HEK293T (cell line): ENCODE results near the gene SFMBT1.

Source experiments
- CTCF ChIA-PET: fragments of 350-600 bp; formaldehyde crosslinking; extraction: SDS; loops from one replicate; lab custom pipeline; 2021; ENCODE audit warnings: antibody characterized with exemption, inconsistent platforms; lab: Yijun Ruan, JAX
- POLR2A ChIA-PET: fragments of 350-600 bp; formaldehyde crosslinking; extraction: SDS; loops from one replicate; lab custom pipeline; 2020; ENCODE audit warnings: antibody characterized with exemption, inconsistent platforms; lab: Yijun Ruan, JAX
- DNase-seq: peaks from one replicate; pipeline ENCODE4 v3.0.0; 2012; ENCODE audit warnings: mixed read lengths; ENCODE audit errors: extremely low spot score
- ARNT ChIP-seq: fragments of 450-650 bp; IDR thresholded peaks from 2 replicates; pipeline ENCODE4 v1.6.1; 2017; ENCODE audit warnings: mild to moderate bottlenecking
- BHLHE40 ChIP-seq: fragments of 450-650 bp; IDR thresholded peaks from 2 replicates; pipeline ENCODE4 v1.6.1; 2016; ENCODE audit warnings: mild to moderate bottlenecking, moderate library complexity, borderline replicate concordance
- CTBP1 ChIP-seq: fragments of 450-650 bp; IDR thresholded peaks from 2 replicates; pipeline ENCODE4 v1.6.1; 2016; ENCODE audit warnings: borderline replicate concordance
- ELF4 ChIP-seq: fragments of 450-650 bp; IDR thresholded peaks from 2 replicates; pipeline ENCODE4 v1.6.1; 2017; ENCODE audit warnings: antibody characterized with exemption
- FOXA1 ChIP-seq: fragments of 450-650 bp; IDR thresholded peaks from 2 replicates; pipeline ENCODE4 v1.6.1; 2016; ENCODE audit warnings: mild to moderate bottlenecking
- FOXK2 ChIP-seq: fragments of 450-650 bp; IDR thresholded peaks from 2 replicates; pipeline ENCODE4 v1.6.1; 2016; ENCODE audit warnings: mild to moderate bottlenecking
- FOXM1 ChIP-seq: fragments of 450-650 bp; IDR thresholded peaks from 2 replicates; pipeline ENCODE4 v1.6.1; 2017; ENCODE audit warnings: mild to moderate bottlenecking, borderline replicate concordance
- HDGF ChIP-seq: fragments of 450-650 bp; IDR thresholded peaks from 2 replicates; pipeline ENCODE4 v1.6.1; 2017; ENCODE audit warnings: antibody characterized with exemption, borderline replicate concordance
- L3MBTL2 ChIP-seq: fragments of 450-650 bp; conservative IDR thresholded peaks from 2 replicates; pipeline ENCODE4 v1.6.1; 2016; ENCODE audit warnings: mild to moderate bottlenecking
- LEF1 ChIP-seq: fragments of 450-650 bp; IDR thresholded peaks from 2 replicates; pipeline ENCODE4 v1.6.1; 2017; ENCODE audit warnings: mild to moderate bottlenecking, borderline replicate concordance
- NFRKB ChIP-seq: fragments of 450-650 bp; IDR thresholded peaks from 2 replicates; pipeline ENCODE4 v1.6.1; 2016; ENCODE audit warnings: mild to moderate bottlenecking, moderate library complexity
- SP1 ChIP-seq: fragments of 450-650 bp; IDR thresholded peaks from 2 replicates; pipeline ENCODE4 v1.6.1; 2017
- SUZ12 ChIP-seq: fragments of 450-650 bp; IDR thresholded peaks from 2 replicates; pipeline ENCODE4 v1.6.1; 2016; ENCODE audit warnings: mild to moderate bottlenecking
- TARDBP ChIP-seq: fragments of 450-650 bp; IDR thresholded peaks from 2 replicates; pipeline ENCODE4 v1.6.1; 2016
- ZNF384 ChIP-seq: fragments of 450-650 bp; IDR thresholded peaks from 2 replicates; pipeline ENCODE4 v1.6.1; 2016
- TF ChIP-seq, protein P1 (sequence below): fragments of 450-650 bp; IDR thresholded peaks from 2 replicates; pipeline ENCODE4 v1.6.1; 2016

The SFMBT1 gene

DNA sequence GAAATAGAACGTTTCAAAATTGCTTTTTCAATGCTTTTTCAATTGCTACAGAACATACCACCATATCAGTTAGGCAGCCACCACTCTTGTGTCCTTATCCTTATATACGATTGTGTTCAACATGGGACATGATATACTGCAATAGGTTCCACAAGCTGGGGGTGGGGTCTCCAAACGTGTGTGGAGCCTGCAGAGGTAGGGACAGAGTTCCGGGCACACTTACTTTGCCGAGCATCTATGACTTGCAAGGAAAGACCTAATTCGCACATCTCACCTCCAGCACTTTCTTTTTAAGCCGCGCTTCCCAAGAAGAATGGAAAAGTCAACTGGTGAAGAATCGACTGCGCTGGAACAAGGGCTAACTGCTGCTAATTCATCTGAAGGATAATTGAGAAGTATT, 39.6 kb upstream of the SFMBT1 start:
- TF ChIP-seq FOXA1 (no peak), ARNT (no peak), FOXK2 (no peak), HDGF (no peak), SP1 (no peak), SUZ12 (no peak), ZNF384 (no peak), FOXM1 (no peak), LEF1 (no peak), TARDBP (no peak), CTBP1 (no peak), L3MBTL2 (no peak), NFRKB (no peak), ELF4 (no peak), BHLHE40 (no peak)
- TF ChIP-seq, protein P1, sequence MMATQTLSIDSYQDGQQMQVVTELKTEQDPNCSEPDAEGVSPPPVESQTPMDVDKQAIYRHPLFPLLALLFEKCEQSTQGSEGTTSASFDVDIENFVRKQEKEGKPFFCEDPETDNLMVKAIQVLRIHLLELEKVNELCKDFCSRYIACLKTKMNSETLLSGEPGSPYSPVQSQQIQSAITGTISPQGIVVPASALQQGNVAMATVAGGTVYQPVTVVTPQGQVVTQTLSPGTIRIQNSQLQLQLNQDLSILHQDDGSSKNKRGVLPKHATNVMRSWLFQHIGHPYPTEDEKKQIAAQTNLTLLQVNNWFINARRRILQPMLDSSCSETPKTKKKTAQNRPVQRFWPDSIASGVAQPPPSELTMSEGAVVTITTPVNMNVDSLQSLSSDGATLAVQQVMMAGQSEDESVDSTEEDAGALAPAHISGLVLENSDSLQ, result no peak
- ChIA-PET POLR2A (no interaction called here), CTCF (no interaction called here)
- DNase-seq, result no peak

- CTCF ChIA-PET, result no interaction called here
These were observed 38.6 kb upstream of the SFMBT1 start for GRCh38 chr3:53084310-53085001.

GRCh38 chr3:53083949-53084309, 38.1 kb upstream of the SFMBT1 start:
- TF ChIP-seq ELF4, result no peak
- TF ChIP-seq FOXM1, result no peak
- TF ChIP-seq SP1, result no peak
- no peak for TF ChIP-seq SUZ12
- no peak for TF ChIP-seq BHLHE40
- TF ChIP-seq FOXK2, result no peak
- no peak for TF ChIP-seq ZNF384
- no peak for TF ChIP-seq LEF1
- no peak for TF ChIP-seq NFRKB
- TF ChIP-seq FOXA1, result no peak
- TF ChIP-seq CTBP1, result no peak
- TF ChIP-seq TARDBP, result no peak
- TF ChIP-seq HDGF, result no peak
- TF ChIP-seq, protein P1, result no peak
- ChIA-PET CTCF (no interaction called here), POLR2A (no interaction called here)
- DNase-seq, result no peak

More at GRCh38 chr3:53084310-53085001, 38.6 kb upstream of the SFMBT1 start:
- no peak for DNase-seq
- POLR2A ChIA-PET, result no interaction called here
- TF ChIP-seq TARDBP (no peak), FOXK2 (no peak), FOXA1 (no peak), CTBP1 (no peak), ELF4 (no peak), L3MBTL2 (no peak)
- TF ChIP-seq, protein P1, result no peak

- DNase-seq, result no peak
- POLR2A ChIA-PET, result no interaction called here
- no peak for TF ChIP-seq HDGF
- TF ChIP-seq SP1, result no peak
- TF ChIP-seq LEF1, result no peak
- TF ChIP-seq FOXA1, result no peak
- no peak for TF ChIP-seq ARNT
- TF ChIP-seq ELF4, result no peak
- TF ChIP-seq FOXM1, result no peak
- no peak for TF ChIP-seq CTBP1
- TF ChIP-seq SUZ12, result no peak
- no peak for TF ChIP-seq FOXK2
- TF ChIP-seq BHLHE40, result no peak
- TF ChIP-seq NFRKB, result no peak
- no peak for TF ChIP-seq L3MBTL2
- TF ChIP-seq, protein P1, result no peak
- no peak for TF ChIP-seq TARDBP
- TF ChIP-seq ZNF384, result no peak
- CTCF ChIA-PET, result no interaction called here
These were observed 37.6 kb upstream of the SFMBT1 start for GRCh38 chr3:53083521-53083920.

GRCh38 chr3:53082736-53083135, 36.9 kb upstream of the SFMBT1 start:
- ChIA-PET POLR2A (no interaction called here), CTCF (no interaction called here)
- TF ChIP-seq SP1, result no peak
- TF ChIP-seq SUZ12, result no peak
- TF ChIP-seq FOXM1, result no peak
- no peak for TF ChIP-seq NFRKB
- TF ChIP-seq ELF4, result no peak
- no peak for DNase-seq

GRCh38 chr3:53081318-53081717, 35.4 kb upstream of the SFMBT1 start:
- no peak for DNase-seq
- TF ChIP-seq FOXK2 (no peak), ELF4 (no peak), CTBP1 (no peak), ZNF384 (no peak), ARNT (no peak), L3MBTL2 (no peak), LEF1 (no peak), SUZ12 (no peak), FOXA1 (no peak), SP1 (no peak), FOXM1 (no peak), HDGF (no peak), NFRKB (no peak), BHLHE40 (no peak), TARDBP (no peak)
- TF ChIP-seq, protein P1, result no peak
- POLR2A ChIA-PET, result no interaction called here
- CTCF ChIA-PET, result interaction anchor here (1.0 kb wide), 1 partner anchor 10 kb away, joined by 3 read pairs; no protein-coding TSS in a partner anchor
